GM21367 (cell line): Measurements from ENCODE around the gene IGFBP5.

Source experiments
- ATAC-seq: cut with Tn5 transposase; IDR thresholded peaks from one replicate; pipeline ENCODE4 v1.9.1; 2021; ENCODE audit not compliant: unreplicated experiment

IGFBP5 gene

GRCh38 chr2:216715402-216715974 is 20.1 kb upstream of the IGFBP5 start:
- ATAC-seq: no peak

- no peak for ATAC-seq
These were observed 19.0 kb upstream of the IGFBP5 start for GRCh38 chr2:216714376-216714775.

DNA sequence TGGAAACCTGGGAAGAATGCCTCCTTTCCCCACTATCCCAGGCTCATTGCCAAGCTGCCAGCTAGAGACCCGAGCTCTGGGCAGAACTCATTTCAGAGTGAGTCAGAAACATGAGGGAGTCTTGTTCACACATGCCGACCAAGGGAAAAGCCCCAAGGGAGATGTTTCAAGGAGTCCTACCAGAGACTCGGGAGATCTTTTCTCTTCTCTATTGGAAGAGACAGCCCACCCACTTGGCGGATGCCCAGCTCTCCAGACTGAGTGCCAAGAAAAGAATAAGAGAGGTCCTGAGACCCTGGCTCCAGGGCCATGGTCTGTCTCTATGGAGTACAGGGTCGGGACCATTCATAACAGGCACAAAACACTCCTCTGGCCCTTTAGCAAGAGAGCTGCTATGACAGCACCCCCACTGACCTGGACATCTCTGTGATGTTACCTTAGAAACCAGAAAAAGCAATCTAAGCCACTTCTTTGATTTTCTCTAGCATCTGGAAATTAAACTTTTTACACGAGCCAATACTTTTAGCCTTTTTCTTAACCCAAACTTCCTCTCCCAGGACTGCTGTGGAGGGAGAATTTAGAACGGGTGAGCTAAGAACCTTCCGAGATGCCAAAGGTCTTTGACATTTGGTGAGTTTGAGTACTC is 18.5 kb upstream of the IGFBP5 start:
- ATAC-seq: no peak

- ATAC-seq: no peak
These were observed 16.0 kb upstream of the IGFBP5 start for GRCh38 chr2:216711348-216711747.

DNA sequence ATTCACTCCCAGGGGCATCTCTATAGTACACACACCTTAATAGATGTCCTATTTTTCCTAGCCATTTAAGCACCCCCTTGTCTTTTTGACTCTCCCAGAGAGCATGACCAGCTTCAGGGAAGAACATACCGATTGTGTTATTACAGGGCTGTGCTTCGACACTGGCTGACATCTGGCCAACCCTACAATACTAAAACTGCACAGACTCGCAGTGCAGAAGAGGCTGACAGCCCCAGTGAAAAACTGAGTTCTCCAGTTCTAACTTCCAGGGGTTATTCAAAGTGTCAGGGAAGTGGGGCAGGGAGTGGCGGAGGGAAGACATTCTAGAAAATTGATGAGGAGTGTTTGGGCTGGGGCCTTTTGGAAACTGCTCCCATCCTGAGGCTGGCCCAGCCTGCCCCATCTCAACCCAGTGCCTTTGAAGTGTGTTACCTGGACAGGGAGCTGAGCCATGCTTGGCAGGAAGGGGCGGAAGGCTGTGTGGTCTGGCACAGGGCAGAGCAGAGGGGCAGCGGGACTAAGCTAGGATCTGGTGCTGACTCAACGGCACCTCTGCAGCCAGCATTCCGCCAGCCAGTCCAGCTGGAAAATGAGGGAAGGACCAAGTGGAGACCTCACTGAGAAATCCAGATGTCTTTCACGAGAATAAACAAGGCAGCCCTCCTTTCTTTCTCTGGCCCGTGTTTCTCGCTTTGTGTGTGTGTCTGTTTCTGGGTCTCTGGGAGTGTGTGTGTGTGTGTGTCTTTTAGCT is 15.4 kb upstream of the IGFBP5 start:
- no peak for ATAC-seq

DNA sequence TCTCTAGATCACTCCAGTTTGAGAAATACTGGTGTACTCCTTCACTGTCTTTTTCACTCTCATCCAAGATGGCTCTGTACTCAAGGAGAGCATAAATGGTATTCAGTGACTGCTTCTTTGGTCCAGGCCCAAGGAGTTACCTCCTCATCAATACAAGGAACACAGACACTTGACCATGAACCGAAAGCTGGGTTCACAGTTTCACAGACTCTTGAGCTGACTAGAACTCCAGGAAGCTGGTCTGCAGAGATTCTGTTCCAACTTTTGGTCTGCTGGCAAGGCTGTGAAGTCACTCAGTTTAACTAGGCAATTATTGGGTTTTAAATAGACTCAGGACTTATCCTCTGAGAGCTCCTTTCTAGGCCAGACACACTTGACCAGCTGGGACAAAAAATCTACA is 7.4 kb upstream of the IGFBP5 start:
- ATAC-seq: no peak

DNA sequence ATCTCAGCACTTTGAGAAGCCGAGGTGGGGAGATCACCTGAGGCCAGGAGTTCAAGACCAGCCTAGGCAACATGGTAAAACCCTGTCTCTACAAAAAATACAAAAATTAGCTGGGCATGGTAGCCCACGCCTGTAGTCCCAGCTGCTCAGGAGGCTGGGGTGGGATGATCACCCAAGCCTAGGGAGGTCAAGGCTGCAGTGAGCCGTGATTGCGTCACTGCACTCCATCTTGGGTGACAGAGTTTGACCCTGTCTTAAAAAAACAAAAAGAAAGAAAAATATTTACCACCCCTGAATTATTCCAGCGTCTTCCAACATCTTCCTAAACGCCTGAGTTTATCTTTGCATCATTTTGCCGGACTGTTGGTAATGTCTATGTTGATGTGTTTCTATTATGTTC is 6.2 kb upstream of the IGFBP5 start:
- no peak for ATAC-seq

DNA sequence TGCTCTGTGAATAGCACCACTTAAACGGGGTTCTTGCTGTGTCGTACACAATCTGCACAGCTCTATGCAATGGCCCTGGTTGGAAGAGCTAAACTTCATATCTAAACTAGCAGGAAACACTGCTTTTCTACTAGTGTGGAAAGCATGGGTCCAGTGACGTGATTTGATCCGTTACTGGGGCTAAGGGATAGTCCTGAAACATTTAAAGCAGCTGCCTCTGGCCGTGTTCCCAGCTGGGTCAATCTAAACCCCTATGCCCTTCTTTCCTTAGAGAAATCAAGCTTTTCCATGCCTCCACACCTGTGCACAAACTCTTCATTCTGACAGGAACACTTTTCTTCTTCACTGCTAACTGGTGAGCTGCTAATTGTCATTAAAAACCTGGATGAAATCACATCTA is 5.4 kb upstream of the IGFBP5 start:
- ATAC-seq: no peak

GRCh38 chr2:216700088-216700567 is 4.8 kb upstream of the IGFBP5 start:
- ATAC-seq: no peak

DNA sequence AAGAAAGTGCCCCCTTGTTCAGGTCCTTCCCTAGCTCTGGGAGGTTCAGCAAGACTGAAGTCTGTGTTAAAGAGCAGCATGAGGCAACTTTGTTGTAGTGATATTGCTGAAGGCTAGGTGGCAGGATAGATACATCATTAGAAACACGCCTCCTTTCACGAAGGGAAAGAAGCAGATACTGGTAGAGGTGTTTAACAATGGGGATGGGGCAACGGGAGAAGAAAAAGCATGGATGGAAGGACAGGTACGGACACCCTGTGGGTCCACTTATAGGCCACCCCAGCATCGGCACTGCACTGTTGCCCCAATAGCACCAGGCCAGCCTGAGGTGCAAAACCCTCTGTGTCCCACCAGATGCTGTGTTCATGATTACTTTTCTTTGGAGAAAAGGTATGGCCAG is 3.5 kb upstream of the IGFBP5 start:
- ATAC-seq: no peak

GRCh38 chr2:216698293-216698692 is 2.9 kb upstream of the IGFBP5 start:
- no peak for ATAC-seq

DNA sequence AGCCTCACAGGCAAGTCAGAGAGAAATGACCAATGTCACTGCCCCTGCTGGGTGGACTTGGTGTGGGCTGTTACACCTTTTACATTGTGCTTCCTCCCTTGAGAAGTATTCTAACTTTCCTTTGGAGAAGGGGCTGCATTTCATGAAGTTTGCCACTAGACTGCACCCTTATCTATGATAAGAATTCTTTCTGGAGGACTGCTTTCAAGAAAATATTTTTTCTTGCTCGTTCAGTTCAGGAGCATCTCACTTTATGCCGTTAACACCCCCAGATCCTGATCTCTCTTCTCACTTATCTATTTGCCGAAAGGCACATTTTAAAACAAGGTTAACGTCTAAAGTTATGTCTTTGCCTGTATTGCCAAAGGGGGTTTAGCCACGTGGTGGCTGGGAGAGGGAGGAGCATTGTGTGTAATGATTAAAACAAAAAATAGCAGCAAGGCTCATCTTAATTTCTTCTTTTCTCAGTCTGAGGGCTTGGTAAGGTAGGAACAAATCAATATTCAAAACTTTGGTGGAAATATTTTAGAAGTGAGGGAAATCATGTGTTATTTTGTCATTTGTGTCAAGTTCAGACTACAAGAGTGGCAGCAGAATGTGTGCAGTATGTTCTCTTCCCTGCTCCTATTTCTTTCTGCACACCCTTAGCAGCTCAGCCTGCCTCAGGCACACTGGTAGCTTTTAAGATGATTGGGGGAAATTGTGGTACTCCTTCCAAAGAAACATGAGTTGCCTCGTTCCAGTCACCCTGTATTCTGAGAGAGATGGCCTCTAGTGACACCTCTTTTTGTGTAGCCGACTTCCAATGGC is 1.6 kb upstream of the IGFBP5 start:
- ATAC-seq: no peak

DNA sequence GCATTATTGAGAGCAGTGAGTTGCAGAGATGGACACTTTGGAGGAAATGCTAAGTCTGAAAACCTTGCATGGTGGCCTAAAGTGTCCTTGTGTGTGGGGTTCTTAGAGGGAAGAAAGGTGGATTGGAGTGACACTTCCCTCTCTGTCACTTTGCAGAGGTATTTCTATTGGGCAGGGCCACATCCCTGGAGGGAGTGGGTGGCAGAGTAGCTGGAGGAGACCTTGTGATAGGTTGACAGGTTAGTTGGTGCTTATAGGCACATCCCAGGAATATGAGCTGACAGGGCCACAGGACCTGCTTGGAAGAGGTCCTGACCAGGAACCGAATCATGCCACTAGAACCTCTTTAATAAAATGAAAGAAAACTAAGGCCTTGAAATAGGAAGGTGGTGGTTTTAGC is 972 bp upstream of the IGFBP5 start:
- no peak for ATAC-seq

DNA sequence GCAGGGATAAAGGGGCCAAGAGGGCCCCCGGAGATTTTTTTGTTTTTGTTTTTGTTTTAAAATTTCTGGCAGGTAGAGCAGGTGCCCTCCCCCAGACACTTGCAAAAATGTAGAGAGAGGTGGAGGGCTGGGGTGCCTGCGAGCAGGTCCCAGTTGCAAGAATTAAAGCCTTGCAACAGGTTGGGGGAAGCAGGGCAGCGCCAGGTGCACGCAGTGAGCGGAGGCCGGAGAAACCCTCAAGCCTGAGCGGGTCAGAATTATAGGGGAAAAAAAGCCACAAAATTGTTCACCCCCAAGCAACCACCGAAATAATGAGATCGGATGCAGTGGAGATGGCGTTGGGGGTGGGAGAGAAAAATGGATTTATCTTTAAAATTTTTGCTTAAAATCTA is 527 bp downstream of the IGFBP5 start:
- ATAC-seq: no peak

- no peak for ATAC-seq
These were observed 1.1 kb downstream of the IGFBP5 start for GRCh38 chr2:216694082-216694825.

DNA sequence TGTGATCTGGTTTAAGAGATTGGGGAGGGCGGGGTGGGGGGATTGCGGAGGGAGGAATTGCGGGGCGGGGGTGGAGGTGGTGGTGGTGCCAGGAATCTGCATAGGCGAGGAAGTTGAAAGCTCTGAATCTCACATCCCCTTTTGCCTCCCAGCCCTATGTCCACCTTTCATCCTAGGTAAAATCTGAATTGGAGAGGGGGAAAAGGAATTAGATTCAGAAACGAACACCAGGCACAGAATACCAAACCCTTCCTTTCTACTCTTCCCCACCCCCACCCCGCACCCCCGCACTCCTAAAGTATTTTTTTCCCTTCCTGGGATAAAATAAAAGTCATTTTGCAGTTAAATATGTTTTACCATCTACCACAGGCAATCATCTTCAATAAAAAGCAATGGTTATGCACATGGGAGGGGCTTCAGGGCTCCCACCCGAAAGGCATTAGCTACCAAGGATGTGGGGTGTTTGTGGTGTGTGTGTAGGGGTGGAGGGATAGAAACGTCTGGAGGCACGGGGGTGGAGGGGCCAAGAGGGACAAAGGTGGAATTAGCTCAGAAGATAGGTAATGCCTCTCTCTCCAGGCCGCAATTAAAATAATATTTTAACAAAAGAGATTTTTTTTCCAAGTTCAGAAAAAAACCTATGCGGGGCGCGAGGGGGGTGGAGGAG is 1.8 kb downstream of the IGFBP5 start:
- no peak for ATAC-seq

DNA sequence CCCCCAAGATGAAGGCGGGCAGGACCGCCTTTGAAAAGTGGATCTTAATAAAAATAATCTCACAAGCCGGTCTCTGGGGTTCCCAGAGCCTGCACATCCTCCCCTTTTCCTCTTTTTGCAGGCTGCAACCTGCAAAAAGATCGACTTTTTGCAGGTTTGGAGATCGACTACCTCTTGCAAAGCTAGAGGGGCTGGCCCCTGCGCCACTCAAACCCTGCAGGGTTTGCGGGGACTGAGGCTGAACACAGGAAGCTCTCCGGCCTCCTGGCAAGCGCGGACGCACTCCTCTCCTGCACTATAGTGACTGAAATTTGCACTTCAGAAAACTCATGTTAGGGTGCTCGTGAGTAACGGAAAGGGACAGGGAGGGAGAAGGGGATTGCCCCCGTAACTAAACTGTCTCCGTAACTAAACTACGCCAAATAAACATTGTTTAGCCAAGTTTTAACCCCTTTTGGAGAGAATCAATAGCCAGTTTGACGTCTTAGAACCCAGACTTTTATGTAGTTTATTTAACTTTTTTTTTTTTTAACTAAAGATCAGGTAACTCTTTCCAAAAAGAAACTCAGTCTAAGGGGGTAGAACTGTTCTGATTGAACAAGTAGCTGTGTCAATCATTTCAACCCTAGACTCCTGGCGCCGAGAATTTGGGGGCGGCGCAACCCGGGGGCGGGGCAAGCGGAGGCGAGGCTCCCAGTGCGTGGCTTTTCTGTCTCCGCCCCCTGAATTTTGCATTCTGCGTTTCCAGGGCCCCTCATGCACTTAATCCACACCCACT is 2.5 kb downstream of the IGFBP5 start:
- no peak for ATAC-seq

GRCh38 chr2:216690853-216691741 is 4.3 kb downstream of the IGFBP5 start:
- ATAC-seq: no peak

DNA sequence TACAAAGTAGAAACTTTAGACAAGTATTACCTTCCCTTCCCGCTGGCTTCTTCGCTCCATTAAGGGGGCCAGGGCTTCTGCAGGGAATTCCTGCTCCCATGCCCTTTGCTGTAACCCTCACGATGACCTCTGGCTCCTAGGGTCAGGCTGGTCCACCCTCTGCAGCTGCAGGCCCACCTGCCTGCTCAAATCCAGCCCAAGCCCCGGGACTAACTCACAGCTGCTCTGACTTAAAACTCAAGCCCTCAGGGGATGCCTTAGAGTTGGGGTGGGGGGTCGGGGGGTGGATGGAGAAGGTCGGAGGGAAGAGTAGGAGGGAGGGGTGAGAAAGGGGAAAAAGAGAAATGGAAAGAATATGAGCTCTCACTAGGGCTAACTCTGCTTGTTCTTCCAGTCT is 4.9 kb downstream of the IGFBP5 start:
- ATAC-seq: no peak
